HepG2 (cell line): Measurements from ENCODE around the gene FGF9. TPM values are rescaled to one million over a fixed set of nuclear protein-coding genes. Genes with fewer than 3 reads are reported as not detected.

Experiments
- ATAC-seq: fragments of 200-7000 bp; cut with Tn5 transposase; 3 replicates; pipeline ENCODE4 v1.9.1; 2020; ENCODE audit warnings: mild to moderate bottlenecking, moderate library complexity
- BruUV-seq: library from RNA; stranded (reverse); fragments of 400-500 nt; replicated peaks from 2 replicates; lab custom pipeline; 2021; lab: Mats Ljungman, UMichigan
- CTCF ChIA-PET: fragments of 300-600 bp; formaldehyde crosslinking; extraction: SDS; loops from one replicate; lab custom pipeline; 2021; ENCODE audit warnings: low total read pairs, inconsistent platforms, low intra/inter-chr PET ratio; lab: Yijun Ruan, JAX
- POLR2A ChIA-PET: fragments of 350-600 bp; sonication (Branson Sonifier 250); formaldehyde crosslinking; loops from one replicate; lab custom pipeline; 2020; ENCODE audit warnings: antibody characterized with exemption, inconsistent platforms; lab: Yijun Ruan, JAX
- DNase-seq: peaks from one replicate; pipeline ENCODE4 v3.0.0-alpha.2; 2015; ENCODE audit warnings: low spot score
- FAIRE-seq: peaks from 3 replicates; lab custom pipeline; 2011; peaks lifted over from hg19 to GRCh38; lab: Jason Lieb, UNC
- H2AFZ ChIP-seq: one replicate; pipeline ENCODE4 v1.6.1; 2011; ENCODE audit warnings: low read length, inconsistent platforms
- H3K27ac ChIP-seq: fragments of 300-600 bp; 3 replicates; pipeline ENCODE4 v1.8.0; 2011; ENCODE audit warnings: mixed run types, mild to moderate bottlenecking, mixed read lengths, low read length, inconsistent platforms; ENCODE audit not compliant: insufficient read depth; ENCODE audit errors: extremely low read length
- H3K27me3 ChIP-seq, 2 experiments: fragments of 200-600 bp in 1 of 2; 2 replicates in 1 of 2; 3 replicates in 1 of 2; pipeline versions ENCODE4 v1.6.0 to v1.8.0; 2011; ENCODE audit warnings: low read length in 2 of 2, mild to moderate bottlenecking in 2 of 2, moderate library complexity in 2 of 2, inconsistent platforms in 1 of 2; ENCODE audit not compliant: insufficient read depth in 2 of 2, control insufficient read depth in 1 of 2
- H3K36me3 ChIP-seq, 2 experiments: fragments of 200-600 bp in 1 of 2; replicated peaks in 1 of 2; 2 replicates in 1 of 2; 3 replicates in 1 of 2; pipeline versions ENCODE4 v1.5.1 to v1.8.0; 2011; ENCODE audit warnings: low read length in 2 of 2, inconsistent platforms in 1 of 2; ENCODE audit not compliant: insufficient read depth in 2 of 2, control insufficient read depth in 1 of 2
- H3K4me1 ChIP-seq: 2 replicates; pipeline ENCODE4 v1.5.1; 2012; ENCODE audit warnings: low read length, inconsistent platforms; ENCODE audit not compliant: insufficient read depth
- H3K4me2 ChIP-seq: 2 replicates; pipeline ENCODE4 v1.6.0; 2011; ENCODE audit warnings: low read depth, low read length, inconsistent platforms
- H3K4me3 ChIP-seq, 3 experiments: fragments of 200-600 bp in 1 of 3; sonication (generic), shearing (Covaris generic) in 1 of 3; replicated peaks in 1 of 3; 2 replicates each; pipeline ENCODE4 v1.5.1; 2011 to 2016; ENCODE audit warnings: low read length in 3 of 3, inconsistent platforms in 2 of 3, low read depth in 2 of 3, mild to moderate bottlenecking in 2 of 3, control low read depth in 1 of 3, mixed read lengths in 1 of 3; ENCODE audit not compliant: insufficient read depth in 1 of 3
- H3K79me2 ChIP-seq: one replicate; pipeline ENCODE4 v1.6.1; 2011; ENCODE audit warnings: low read length, inconsistent platforms; ENCODE audit not compliant: insufficient read depth
- H3K9ac ChIP-seq: 2 replicates; pipeline ENCODE4 v1.6.0; 2011; ENCODE audit warnings: mild to moderate bottlenecking, low read depth, low read length, inconsistent platforms; ENCODE audit not compliant: insufficient read depth
- H3K9me3 ChIP-seq: 2 replicates; pipeline ENCODE4 v1.5.1; 2012; ENCODE audit warnings: mild to moderate bottlenecking, low read length
- H4K20me1 ChIP-seq: 2 replicates; pipeline ENCODE4 v1.6.0; 2011; ENCODE audit warnings: inconsistent platforms, mild to moderate bottlenecking, low read length, moderate library complexity; ENCODE audit not compliant: insufficient read depth
- CREM ChIP-seq, 2 experiments: sonication (generic) in 1 of 2; formaldehyde crosslinking in 1 of 2; IDR thresholded peaks; 2 replicates each; pipeline versions ENCODE4 v1.4.0 to v1.6.1; 2016 to 2020; ENCODE audit warnings: antibody characterized with exemption in 1 of 2, mild to moderate bottlenecking in 1 of 2, missing genetic modification reagents in 1 of 2
- HNRNPLL ChIP-seq: fragments of 200-400 bp; formaldehyde crosslinking; IDR thresholded peaks from 2 replicates; pipeline ENCODE4 v1.6.1; 2017; ENCODE audit warnings: mild to moderate bottlenecking, low read depth, low read length; ENCODE audit not compliant: poor library complexity, severe bottlenecking
- WGBS: methylation state at CpG from one replicate; pipeline ENCODE4 v1.1.6; 2017; ENCODE audit warnings: low lambda C conversion rate; 5-methylcytosine and 5-hydroxymethylcytosine counted together
- in situ Hi-C: cut with HindIII; loops from 2 replicates; pipeline ENCODE4 v1.10.0; 2017; ENCODE audit warnings: low pct_unique_long_range_greater_than_20kb; ENCODE audit not compliant: extremely low pct_ligation_motif_present
- intact Hi-C: fragments of 100-400 bp; cut with micrococcal nuclease; formaldehyde crosslinking; loops from one replicate; pipeline ENCODE4 v1.10.0; 2022; ENCODE audit not compliant: unreplicated experiment
- polyA plus RNA-seq, 8 experiments: library from polyadenylated mRNA; depleted of rRNA in 3 of 8; stranded (reverse) in 7 of 8; unstranded in 1 of 8; fragments of >200 nt; fragmentation: Illumina TruSeq in 4 of 8; extraction: Trizol in 4 of 8; gene quantifications; 2 replicates each; pipeline versions ENCODE4 v1.2.1 to v1.2.3, GENCODE V29; 2011 to 2016; ENCODE audit warnings: low read depth in 4 of 8, missing spikeins in 1 of 8, mixed read lengths in 1 of 8; ENCODE audit not compliant: insufficient read depth in 1 of 8
- total RNA-seq, 5 experiments: library from RNA; depleted of rRNA; stranded (reverse); fragments of >200 nt; fragmentation: Illumina TruSeq; extraction: Trizol; gene quantifications; 2 replicates each; pipeline ENCODE4 v1.2.3, GENCODE V29; 2016; ENCODE audit warnings: low read depth in 1 of 5
- TF ChIP-seq, protein P1 (sequence below): IDR thresholded peaks from 2 replicates; pipeline ENCODE4 v1.6.1; 2016; ENCODE audit warnings: low read depth, missing genetic modification reagents, missing compliant biosample characterization
- TF ChIP-seq, protein P2 (sequence below): sonication (generic); formaldehyde crosslinking; IDR thresholded peaks from 2 replicates; pipeline ENCODE4 v1.4.0; 2020; ENCODE audit warnings: mild to moderate bottlenecking, missing genetic modification reagents

Gene FGF9
- total and polyA plus RNA-seq, 2 of the 13 experiments (the other 11 are each of a cell fraction or from before 2014, with no cell fraction given): not detected

DNA sequence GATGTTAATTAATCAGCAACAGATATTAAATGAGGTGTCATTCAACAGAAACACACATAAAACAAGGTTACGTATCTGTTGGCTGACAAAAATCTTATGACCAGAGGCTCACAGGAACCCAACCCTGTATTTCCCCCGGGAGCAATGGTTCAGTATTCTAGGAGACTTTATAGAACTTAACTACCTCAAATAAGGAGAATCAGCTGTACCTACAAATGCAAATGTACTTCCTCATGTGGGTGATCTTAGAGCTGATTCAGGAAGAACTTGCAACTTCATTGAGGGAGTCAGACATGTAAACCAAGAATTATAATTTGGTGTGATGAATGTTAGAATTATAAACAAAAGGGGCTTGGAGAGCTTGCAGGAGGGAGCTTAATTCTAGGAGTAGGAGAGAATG, 20.1 kb downstream of the FGF9 start:
- no peaks in the 10 kb centered on the region for H3K79me2 ChIP-seq
- POLR2A ChIA-PET: no interaction called here
- no peak overlapping the region for H2AFZ ChIP-seq
- CTCF ChIA-PET: no interaction called here
- no peaks in the 10 kb centered on the region for H3K9me3 ChIP-seq
- TF ChIP-seq, protein P1, sequence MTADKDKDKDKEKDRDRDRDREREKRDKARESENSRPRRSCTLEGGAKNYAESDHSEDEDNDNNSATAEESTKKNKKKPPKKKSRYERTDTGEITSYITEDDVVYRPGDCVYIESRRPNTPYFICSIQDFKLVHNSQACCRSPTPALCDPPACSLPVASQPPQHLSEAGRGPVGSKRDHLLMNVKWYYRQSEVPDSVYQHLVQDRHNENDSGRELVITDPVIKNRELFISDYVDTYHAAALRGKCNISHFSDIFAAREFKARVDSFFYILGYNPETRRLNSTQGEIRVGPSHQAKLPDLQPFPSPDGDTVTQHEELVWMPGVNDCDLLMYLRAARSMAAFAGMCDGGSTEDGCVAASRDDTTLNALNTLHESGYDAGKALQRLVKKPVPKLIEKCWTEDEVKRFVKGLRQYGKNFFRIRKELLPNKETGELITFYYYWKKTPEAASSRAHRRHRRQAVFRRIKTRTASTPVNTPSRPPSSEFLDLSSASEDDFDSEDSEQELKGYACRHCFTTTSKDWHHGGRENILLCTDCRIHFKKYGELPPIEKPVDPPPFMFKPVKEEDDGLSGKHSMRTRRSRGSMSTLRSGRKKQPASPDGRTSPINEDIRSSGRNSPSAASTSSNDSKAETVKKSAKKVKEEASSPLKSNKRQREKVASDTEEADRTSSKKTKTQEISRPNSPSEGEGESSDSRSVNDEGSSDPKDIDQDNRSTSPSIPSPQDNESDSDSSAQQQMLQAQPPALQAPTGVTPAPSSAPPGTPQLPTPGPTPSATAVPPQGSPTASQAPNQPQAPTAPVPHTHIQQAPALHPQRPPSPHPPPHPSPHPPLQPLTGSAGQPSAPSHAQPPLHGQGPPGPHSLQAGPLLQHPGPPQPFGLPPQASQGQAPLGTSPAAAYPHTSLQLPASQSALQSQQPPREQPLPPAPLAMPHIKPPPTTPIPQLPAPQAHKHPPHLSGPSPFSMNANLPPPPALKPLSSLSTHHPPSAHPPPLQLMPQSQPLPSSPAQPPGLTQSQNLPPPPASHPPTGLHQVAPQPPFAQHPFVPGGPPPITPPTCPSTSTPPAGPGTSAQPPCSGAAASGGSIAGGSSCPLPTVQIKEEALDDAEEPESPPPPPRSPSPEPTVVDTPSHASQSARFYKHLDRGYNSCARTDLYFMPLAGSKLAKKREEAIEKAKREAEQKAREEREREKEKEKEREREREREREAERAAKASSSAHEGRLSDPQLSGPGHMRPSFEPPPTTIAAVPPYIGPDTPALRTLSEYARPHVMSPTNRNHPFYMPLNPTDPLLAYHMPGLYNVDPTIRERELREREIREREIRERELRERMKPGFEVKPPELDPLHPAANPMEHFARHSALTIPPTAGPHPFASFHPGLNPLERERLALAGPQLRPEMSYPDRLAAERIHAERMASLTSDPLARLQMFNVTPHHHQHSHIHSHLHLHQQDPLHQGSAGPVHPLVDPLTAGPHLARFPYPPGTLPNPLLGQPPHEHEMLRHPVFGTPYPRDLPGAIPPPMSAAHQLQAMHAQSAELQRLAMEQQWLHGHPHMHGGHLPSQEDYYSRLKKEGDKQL (CRISPR knock-in tag): no peak
- TF ChIP-seq CREM (IDR thresholded peaks at IDR 0.05) (no peak), CREM (CRISPR knock-in tag; IDR thresholded peaks at IDR 0.05) (no peak), HNRNPLL (no peak)
- TF ChIP-seq, protein P2, sequence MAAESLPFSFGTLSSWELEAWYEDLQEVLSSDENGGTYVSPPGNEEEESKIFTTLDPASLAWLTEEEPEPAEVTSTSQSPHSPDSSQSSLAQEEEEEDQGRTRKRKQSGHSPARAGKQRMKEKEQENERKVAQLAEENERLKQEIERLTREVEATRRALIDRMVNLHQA (CRISPR knock-in tag): no peak
- no TSS peak for BruUV-seq
- intact Hi-C loops (no loop called here), in situ Hi-C loops (no loop called here)
- H3K27ac ChIP-seq: no peak overlapping the region
- no peaks in the 10 kb centered on the region for H3K4me1 ChIP-seq
- H3K27me3 ChIP-seq: peaks cover 0 to 20% of the 10 kb centered on the region in 2 experiments; a peak in 2 of 5 replicates
- no peak overlapping the region for H3K4me3 ChIP-seq
- H3K36me3 ChIP-seq: no peaks in the 10 kb centered on the region
- DNase-seq (no peak), ATAC-seq (no peak), FAIRE-seq (no peak)
- H3K9ac ChIP-seq: no peak overlapping the region
- WGBS: 62% methylated on average over 2 of the region's 2 CpGs
- no peaks in the 10 kb centered on the region for H4K20me1 ChIP-seq
- no peak overlapping the region for H3K4me2 ChIP-seq
